Stimulated activated naive CD8-positive, alpha-beta T cell treated with anti-CD3 and anti-CD28 coated beads, Interleukin-15, amount 100 ng/mL, for 72 hours (primary cell): ENCODE data around the gene CXorf65.

Experiments used
- ATAC-seq: fragments of 150-1000 bp; cut with Tn5 transposase; 2 replicates; pipeline ENCODE4 v1.10.0; 2021; ENCODE audit warnings: mild to moderate bottlenecking, moderate library complexity
- DNase-seq, 2 donors: peaks; one replicate each; pipeline ENCODE4 v3.0.0; 2021 to 2022
- H3K27ac Mint-ChIP-seq, 2 donors: one replicate each; pipeline ENCODE4 v1.8.0; 2022; ENCODE audit warnings: mild to moderate bottlenecking in 2 of 2, mixed read lengths in 2 of 2, moderate library complexity in 2 of 2
- H3K27me3 Mint-ChIP-seq: one replicate; pipeline ENCODE4 v1.8.0; 2022; ENCODE audit warnings: mixed read lengths
- H3K4me1 Mint-ChIP-seq: one replicate; pipeline ENCODE4 v1.8.0; 2022; ENCODE audit warnings: mild to moderate bottlenecking, mixed read lengths
- H3K4me3 Mint-ChIP-seq, 2 donors: one replicate each; pipeline ENCODE4 v1.8.0; 2022; ENCODE audit warnings: mild to moderate bottlenecking in 2 of 2, mixed read lengths in 2 of 2, moderate library complexity in 1 of 2
- H3K9me3 Mint-ChIP-seq, 2 donors: one replicate each; pipeline ENCODE4 v1.8.0; 2022; ENCODE audit warnings: mixed read lengths in 2 of 2

Gene CXorf65

GRCh38 chrX:71056867-71057266 is 49.7 kb downstream of the CXorf65 start:
- Mint-ChIP-seq H3K27me3 (no peaks in the 10 kb centered on the region), H3K9me3 (no peaks in the 10 kb centered on the region), H3K4me3 (no peak overlapping the region), H3K4me1 (peaks cover 40% of the 10 kb centered on the region), H3K27ac (no peak overlapping the region)
- ATAC-seq (no peak), DNase-seq (no peak)
